SHP77 treated with DMSO at 0.1 percent for 48 hours (cell line): ENCODE data around the gene LGALS3.

Source experiments
- DNase-seq: peaks from one replicate; lab custom pipeline; 2025; lab: John Stamatoyannopoulos, UW

LGALS3 gene

DNA sequence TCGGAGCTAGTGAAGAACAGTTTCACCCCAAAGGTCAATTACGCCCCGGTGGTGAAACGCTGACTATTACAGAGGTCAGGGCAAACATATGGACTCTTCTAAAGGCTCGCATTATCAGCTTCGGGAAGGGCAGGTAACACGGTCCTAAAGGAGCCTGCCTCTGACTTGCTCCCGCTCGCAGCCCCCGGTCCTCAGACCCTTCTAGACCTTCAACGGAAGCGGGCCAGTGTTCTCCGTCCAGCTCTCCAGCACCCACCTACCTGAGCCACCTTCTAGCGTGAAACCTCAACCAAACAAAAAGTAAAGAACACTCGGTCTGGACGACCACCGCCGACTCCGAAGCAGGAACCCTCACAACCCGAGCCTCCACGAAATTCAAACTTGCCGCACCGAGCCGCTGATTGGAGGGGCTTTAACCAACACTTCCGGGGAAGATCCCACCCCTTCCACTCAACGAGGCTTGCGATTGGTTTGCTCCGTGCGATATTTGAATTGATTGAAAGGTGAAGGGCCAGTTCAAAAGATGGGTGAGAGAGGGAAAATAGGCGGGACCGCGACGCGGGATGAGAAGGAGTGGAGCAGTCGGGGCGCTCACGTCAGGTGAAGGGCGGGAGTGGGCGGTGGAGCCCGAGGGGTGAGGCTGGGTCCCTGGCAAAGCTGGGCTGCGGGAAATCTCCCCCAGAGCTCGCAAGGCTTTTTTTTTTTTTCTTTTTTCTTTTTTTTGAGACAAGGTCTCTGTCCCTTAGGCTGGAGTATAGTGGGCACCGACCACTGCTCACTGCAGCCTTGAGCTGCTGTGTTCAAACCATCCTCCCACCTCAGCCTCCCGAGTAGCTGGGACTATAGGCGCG is 62.4 kb downstream of the LGALS3 start, which contains the start of gene DLGAP5:
Gene DLGAP5, minus strand, starts transcription at position 383 of the 851 bp plus-strand sequence. CDS start 2,406 bp downstream, outside the sequence.
- DNase-seq = peak; percentile 95

DNA sequence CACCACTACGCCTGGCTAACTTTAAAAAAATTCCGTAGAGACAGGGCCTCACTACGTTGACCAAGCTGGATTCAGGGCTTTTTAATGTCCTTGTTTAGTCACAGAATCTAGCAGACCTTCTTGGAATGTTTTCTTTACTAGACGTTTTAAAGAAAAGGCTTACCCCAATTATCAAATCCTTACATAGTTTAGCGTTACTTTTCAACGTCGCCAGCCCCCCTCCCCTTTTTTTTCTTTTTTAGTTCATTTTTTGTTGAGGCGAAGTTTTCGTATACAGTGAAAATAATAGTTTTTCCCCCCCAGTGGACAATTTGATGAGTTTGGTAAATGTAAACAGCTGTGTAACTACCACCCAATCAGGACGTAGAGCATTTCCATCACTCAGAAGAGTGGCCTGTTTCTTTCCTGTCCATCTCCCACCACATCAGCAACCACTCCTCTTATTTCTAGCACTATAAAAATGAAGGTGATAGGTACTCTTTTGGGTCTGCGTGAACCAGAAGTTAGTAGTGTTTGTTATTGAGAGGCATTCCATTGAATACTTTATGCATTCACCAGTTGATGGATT is 63.1 kb downstream of the LGALS3 start:
- no peak for DNase-seq

DNA sequence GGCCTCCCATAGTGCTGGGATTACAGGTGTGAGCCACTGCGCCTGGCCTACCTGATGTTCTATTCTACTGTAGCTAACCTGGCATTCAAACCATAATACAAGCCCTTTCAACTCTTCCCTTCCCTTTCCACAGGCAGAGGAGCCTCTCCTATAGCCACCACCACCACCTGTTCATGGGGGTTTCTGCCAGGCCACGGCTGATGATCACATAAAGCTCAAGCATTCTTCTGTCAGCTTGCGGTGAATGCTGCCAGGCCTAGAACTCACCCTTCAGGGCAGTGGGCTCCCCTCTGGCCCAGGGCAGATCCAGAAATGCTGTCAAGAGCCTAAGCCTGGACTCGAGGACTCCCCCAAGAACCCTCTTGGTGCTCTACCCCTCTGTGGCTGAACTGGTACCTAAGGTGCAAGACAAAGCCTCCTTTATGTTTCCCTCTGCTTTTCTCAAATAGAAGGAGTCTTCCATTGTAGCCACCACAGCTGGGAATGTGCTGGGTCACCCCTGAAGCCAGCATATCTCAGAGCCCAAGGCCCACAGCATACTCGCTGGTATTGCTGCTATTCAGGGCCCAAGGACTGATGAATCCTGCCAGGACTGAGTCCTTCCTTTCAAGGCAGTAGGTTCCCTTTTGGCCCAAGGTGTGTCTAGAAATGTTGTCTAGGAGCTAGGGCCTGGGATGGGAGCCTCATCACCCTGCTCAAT is 65.8 kb downstream of the LGALS3 start:
- DNase-seq = no peak
